NCI-H187 (cell line): ENCODE data around the gene SRSF5.

ENCODE experiments used
- DNase-seq, 2 experiments: peaks; one replicate each; lab custom pipeline; 2025; lab: John Stamatoyannopoulos, UW

The SRSF5 gene

DNA sequence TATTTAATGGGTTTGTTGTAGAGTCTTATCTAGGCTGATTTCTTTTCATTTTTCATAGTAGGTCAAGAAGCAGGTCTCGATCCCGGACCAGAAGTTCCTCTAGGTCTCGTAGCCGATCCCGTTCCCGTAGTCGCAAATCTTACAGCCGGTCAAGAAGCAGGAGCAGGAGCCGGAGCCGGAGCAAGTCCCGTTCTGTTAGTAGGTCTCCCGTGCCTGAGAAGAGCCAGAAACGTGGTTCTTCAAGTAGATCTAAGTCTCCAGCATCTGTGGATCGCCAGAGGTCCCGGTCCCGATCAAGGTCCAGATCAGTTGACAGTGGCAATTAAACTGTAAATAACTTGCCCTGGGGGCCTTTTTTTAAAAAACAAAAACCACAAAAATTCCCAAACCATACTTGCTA, 4.2 kb downstream of the SRSF5 start:
- DNase-seq, result no peak

DNA sequence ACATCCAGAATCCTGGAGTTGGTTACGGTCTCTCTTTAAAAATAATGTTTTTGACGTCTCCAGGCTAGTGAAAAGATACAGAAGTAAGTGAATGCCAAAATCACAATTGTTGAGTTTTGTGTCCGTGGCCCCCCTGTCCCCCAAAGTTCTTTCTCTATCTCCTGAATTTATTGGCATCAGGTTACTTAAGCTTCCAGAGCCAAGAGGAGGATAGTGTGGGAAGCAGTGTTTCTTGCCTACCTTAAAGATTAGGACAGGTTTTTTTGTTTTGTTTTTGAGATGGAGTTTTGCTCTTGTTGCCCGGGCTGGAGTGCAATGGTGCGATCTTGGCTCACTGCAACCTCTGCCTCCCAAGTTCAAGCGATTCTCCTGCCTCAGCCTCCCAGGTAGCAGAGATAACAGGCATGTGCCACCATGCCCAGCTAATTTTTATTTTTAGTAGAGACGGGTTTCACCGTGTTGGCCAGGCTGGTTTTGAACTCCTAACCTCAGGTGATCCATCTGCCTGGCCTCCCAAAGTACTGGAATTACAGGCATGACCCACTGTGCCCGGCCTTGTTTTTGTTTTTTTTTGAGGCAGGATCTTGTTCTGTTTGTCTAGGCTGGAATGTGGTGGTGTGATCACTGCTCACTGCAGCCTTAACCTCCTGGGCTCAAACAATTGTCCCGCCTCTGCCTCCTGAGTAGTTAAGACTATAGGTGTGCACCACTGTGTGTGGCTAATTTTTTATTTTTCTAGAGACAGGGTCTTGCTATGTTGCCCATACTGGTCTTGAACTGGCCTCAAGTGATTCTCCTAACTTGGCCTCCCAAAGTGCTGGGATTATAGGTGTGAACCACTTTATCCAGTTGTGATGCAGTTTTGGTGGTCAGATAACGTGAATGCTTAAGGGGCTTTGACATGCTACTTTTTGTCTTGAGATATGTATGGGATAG, 5.4 kb downstream of the SRSF5 start:
- no peak for DNase-seq

DNA sequence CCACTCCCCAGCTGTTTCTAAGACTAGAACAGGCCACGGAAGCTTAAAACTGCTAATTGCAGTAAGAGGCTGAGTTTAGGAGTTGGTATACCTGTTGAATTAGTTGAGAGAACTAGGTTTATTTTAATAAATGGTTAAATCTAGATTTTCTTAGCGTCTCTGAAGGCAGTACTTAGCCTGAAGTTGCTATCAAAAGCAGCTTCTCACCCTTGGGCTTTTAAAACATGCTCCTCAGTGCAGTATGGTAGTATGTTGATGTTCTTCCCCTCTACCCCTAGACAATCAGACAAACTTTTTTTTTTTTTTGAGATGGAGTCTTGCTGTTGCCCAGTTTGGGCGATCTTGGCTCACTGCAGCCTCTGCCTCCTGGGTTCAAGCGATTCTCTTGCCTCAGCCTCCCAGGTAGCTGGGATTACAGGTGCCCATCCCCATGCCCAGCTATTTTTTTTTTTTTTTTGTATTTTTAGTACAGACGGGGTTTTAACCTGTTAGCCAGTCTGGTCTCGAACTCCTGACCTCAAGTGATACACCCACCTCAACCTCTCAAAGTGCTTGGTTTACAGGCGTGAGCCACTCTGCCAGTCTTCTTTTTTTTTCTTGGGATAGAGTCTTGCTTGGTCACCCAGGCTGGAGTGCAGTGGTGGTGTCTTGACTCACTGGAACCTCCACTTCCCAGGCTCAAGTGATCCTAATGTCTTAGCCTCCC, 6.8 kb downstream of the SRSF5 start:
- DNase-seq, result no peak

DNA sequence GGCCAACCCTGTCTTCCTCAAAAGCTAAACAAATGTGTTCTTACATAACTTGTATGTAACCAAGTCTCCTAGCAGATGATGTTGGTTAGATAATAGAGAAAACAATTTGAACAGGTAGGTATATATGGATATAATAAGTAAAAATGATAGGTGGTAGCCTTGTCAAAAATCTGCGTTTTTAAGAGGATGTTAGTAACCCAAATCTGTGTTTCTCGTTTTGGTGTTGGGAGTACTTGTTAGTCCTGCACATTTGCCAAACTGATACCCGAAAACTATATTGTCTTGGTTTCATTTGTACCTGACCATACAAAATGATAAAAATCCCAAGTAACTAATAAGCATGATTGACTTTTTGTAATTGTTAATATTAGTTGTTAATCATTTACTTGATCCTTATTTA, 8.1 kb downstream of the SRSF5 start:
- DNase-seq, result no peak

DNA sequence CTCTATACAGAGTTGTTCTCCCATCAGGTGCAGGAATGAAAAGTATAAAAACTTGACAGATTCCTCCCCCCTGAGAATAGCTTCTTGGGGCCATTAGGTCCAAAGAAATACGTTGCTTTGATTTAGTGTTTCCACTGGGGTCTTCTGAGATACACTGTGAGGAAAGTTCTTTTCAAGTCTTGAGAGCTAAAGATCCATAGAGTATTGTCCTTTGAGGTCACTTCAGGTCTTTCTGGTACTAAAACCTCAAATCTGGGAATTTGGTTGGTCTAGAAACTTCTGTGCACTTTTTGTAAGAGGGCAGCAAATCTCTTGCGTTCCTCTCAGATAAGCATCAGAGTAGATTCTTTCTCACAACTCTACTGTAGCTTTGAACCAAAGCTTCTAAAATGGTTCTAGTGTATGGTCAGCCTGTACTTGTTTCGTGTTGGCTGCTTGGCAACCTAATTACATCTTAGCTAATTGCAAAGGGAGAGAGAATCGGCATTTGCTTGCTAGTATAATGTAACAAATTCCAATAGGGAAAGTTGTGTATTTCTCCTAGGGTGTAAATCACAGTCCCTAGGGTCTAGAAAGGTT, 10.0 kb downstream of the SRSF5 start:
- no peak for DNase-seq

DNA sequence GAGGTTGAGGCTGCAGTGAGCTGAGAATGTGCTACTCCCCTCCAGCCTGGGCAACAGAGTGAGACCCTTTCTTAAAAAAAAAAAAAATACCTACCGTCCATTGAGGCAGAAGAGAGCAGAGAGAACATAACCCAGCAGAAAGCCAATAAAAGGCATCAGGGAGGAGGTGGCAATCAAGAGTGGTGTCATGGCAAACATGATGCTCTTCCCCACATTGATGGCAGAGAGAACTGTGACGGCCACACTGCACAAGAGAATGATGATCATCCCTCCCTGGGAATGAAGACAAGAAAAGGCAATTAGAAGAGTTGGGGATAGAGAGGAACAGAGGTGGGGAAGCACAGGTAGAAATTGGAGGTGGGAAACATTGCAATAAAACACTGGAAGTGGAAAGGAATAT, 12.1 kb downstream of the SRSF5 start:
- no peak for DNase-seq

DNA sequence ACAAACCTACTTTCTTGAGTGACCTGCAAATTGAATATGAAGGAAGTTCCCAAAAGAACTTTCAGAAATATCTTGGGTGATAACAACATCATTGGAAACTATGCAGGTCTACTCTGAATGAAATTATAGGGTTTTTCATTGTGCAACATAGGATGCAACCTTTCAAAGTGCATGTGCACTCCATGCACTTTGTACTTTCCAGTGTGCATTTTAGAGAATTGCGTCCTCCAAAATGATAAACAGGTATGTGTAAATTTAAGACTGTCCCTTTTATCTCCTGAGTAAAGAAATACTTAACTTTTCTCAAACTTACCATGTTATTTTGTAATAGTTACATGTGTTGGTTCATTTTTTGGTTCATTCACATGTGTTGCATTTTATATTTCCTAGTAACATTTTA, 13.2 kb downstream of the SRSF5 start:
- DNase-seq, result no peak

DNA sequence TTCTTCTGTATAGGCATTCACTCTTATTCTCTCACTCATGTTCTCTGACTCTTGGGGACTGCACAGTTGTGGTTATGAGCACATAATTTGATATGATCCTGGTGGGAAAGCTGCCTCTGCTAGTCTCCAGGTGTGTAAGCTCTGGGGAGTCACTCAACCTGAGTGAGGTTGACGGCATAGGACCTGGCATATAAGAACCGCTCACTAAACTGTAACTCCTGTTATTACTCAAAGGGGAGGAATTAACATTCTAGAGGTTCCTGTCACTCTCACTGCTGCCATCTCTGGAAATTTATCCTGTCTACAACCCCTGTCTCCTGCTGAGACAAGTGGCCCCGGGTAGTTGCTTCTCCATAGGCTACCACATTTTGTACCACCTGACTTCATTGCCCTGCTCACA, 14.0 kb downstream of the SRSF5 start:
- no peak for DNase-seq

DNA sequence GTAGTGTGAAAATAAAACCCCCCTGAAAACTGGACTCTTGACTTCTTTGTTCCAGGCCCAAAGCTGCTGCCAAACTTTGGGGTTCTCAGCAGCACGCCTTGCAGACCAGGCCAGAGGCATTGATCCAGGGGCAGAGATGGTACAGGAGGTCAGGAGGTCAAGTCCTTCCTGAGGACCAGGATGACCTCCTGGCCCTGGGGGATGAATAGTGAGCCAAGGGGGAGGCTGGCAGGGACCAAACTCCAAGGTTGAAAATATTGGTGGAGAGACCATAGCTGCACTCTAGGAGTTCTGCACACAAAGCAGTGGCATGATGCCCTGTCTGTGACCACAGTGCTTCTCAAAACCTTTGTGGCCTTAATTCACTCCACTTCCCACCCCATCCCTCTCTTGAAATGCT, 18.0 kb downstream of the SRSF5 start:
- DNase-seq, result no peak

DNA sequence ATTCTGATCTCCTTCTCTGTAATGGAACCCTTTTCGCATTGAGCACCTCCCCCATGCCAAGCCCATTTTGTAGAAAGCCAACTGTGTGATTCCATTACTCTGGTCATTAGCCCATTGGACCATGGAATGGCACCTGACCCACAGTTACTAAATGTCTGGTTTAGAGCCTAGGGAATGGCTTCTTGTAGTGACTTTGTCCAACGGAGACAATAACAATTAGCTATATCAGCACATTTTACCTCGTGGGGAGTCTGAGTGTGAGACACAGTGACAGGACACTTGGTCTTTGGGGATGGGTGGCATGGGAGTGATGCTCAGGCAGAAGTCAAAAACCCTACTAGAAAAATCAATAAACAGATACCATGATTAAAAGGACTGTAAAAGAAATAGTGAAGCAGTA, 19.7 kb downstream of the SRSF5 start:
- no peak for DNase-seq

DNA sequence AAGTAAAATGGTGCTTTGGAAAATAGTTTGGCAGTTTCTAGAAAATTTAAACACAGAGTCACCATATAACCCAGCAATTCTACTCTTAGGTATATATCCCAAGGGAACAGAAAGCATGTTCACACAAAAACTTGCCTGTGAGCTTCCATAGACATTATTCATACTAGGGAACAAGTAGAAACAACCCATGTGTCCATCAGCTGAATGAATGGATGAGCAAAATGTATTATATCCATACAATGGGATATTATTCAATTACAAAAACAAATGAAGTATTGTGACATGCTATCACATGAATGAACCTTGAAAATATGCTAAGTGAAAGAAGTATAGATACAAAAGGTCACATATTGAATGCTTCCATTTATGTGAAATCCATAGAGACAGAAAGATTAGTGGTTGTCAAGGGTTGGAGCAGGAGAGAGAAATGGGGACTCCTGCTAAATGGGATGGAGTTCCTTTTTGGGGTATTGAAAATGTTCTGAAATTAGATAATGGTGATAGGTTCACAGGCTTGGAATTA, 22.2 kb downstream of the SRSF5 start:
- DNase-seq, result no peak

DNA sequence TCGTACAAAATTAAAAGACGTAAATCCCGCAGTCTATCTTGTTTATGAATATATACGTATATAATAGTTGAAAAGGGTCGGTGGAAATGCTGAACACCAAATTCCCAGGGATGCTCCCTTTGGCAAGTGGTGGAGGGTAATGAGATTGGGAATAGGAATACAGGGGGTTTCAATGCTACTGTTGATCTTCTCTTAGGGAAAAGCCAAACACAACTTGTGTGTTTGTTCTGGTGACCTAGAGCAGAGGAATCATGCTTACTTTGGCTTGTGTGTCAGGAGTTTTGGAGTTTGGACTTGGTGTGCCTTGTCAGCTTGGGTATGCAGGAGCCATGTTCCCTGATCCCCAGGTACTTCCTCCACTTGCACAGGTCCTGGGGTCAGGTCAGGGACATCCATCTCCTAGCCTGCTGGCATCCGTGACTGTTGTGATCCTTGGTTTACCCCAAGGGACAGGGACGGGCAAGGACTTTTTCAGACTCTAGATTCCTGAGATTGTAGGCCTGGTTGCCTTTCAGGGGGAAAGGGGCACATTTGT, 26.0 kb downstream of the SRSF5 start:
- DNase-seq, result no peak

DNA sequence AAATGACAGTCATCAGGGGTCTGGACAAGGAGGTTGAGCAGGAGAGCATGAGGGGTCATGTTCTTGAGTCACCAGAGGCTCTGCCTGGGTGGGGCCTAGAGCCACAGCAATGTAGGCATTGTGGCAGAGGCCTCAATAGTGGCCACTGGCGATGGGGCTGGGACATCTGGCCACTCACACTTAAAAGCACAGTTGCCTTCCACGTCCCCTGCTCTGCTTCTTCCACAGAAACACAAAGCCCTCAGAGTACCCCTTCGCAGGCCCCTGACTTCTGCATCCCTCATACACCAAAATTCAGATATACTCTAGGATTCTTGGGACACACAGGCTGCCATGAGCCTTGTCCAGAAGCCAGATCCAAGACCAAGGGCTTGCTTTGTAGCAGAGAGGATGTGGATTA, 27.8 kb downstream of the SRSF5 start:
- no peak for DNase-seq

DNA sequence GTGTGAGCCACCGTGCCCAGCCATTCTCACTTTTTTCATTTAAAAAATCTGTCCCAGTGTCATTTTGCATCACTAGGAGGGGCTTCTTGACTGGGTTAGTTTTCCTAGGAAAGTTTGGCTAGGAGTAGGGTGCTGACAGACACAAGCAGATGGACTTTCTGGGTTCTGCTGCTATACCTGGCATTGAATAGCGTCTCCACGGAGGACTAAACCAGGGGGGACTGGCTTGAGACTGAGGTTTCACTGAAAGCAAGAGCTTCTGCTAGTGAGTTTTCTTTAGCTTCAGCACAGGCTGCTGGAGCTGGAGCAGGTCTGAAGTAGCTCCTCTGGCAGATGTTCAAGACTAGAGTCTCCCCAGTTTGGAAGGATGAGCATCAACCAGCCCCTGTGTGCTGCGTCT, 28.7 kb downstream of the SRSF5 start:
- no peak for DNase-seq

DNA sequence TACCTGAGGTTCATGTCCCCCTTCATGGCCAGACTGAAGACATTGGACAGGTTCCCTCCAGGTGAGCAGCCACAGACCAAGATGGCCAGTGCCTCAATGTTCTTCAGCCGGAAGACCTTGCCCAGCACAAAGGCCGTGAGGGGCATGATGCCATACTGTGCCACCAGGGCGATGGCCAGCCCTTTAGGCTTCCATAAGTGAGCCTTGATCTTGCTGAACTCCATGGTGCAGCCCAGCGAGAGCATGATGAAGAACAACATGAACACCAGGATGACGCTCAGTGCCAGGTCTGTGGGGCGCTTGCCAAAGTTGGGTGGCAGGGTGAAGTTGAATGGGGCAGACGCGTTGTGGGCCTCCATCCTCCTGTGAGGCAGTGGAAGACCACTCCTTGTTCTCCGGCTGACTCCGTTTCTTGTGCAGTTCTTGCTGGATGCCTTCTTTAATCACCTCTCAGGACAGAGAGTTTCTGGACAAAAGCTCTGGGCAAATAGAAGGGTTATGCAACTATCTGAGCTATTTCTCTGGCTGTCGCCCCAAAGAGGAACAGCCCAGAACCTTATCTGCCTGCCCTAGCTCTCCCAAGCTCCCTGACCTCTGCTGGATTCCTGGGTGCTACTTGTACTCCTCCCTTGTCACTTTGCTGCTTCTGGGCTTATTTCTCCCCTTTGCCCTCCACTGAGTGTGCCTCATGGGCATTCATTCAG, 30.0 kb downstream of the SRSF5 start, which contains the start of gene SLC10A1:
TSS of gene SLC10A1 (minus strand) at position 445 of the 704 bp plus-strand sequence. CDS start at position 359, 86 bp downstream.
- no peak for DNase-seq

DNA sequence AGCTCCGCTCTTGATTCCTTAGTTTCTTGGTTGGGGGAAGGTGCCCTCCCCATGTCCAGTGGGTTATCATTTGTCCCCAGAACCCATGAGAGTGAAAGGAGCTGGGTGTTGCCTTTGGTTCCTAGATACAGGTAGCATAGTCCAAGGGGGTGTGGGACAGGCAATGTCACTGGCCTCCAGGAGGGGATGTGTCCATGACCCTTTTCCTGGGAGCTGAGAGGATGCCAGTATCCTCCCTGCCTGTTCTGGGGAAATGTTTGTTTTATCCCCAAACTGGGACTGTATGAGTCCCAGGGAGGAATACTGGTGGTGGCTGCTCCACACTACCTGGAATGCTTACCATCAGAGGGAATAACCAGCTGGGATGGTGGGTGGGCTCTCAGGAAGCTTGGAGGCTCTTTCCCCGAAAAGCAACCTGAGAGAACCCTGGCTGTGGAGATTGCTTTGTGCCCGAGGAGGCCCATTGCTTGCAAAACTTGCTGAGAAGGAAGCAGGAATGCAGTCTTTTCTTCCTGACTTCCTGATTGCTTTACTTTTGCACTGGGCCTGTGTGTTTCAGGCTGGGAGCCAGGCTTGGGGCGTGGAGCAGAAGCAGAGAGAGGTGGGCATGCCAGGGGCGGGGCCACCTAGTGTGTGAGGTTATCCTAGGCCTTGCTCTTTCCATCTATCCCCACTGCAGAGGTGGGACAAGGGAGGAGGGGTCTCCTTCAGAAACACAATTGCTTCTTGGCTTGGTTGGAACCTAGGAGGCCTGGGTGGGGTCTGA, 30.8 kb downstream of the SRSF5 start:
- DNase-seq, result no peak

DNA sequence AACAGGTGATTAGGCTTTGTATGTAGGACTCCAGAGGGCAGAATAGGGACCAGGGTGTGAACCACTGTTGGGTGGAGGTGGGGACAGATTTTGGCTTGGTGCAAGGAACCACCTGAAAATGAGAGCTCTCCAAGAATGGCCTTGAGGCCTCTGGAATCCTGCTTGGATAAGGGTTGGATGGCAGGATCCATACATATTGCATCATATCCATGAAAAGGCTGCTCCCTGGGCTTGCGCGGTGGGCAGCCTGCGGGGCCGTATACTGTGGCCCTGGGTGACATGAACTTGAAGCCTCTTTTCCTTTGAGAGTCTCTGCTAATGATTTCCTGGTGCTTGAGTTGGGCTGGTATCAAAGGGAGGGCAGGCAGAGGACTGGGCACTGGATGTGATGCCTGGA, 31.4 kb downstream of the SRSF5 start:
- DNase-seq, result no peak

DNA sequence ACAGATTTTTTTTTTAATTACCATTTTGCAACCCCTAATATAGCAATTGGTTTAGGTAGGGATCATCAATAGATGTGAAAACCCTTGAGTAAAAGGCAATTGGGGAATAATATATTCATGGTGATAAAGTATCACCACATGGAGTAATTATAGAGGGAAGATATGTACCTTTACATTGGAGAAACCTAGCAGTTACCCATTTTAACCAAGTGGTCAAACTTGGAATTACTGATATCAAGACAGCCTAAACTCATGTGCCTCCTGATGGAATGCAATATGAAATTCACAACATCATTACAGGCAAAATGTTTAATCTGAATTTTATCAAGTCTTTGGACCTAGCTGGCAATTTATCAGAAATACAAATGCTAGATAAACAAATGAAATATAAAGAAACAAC, 36.8 kb downstream of the SRSF5 start:
- DNase-seq, result no peak

DNA sequence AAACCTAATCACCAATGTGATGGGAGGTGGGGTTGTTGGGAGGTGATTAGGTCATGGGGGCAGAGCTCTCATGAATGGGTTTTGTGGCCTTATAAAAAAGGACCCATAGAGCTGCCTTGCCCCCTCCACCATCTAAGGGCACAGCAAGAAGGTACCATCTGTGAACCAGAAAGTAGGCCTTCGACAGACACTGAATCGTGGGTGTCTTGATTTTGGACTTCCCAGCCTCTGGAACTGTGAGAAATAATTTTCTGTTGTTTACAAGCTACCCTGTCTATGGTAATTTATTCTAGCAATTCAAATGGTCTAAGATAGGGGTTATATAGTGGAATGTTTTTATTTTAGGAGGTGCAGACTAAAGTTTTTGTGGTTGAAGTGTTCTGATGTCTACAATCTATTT, 38.0 kb downstream of the SRSF5 start:
- no peak for DNase-seq

DNA sequence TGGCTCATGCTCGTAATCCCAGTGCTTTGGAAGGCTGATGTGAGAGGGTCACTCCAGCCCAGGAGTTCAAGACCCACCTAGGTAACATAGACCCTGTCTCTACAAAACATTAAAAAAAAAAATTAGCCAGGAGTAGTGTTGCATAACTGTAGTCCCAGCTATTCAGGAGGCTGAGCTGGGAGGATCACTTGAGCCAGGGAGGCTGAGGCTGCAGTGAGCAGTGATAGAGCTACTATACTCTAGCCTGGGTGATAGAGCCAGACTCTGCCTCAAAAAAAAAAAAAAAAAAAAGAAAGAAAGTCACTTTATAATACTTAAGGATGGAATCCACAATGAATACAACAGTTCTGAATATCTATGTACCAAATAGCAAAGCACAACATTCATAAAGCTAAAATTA, 40.2 kb downstream of the SRSF5 start:
- no peak for DNase-seq
